GM21529 (cell line): ENCODE data around the gene RAF1.

Source experiments
- ATAC-seq: cut with Tn5 transposase; IDR thresholded peaks from one replicate; pipeline ENCODE4 v1.9.1; 2021; ENCODE audit not compliant: unreplicated experiment

RAF1 gene

DNA sequence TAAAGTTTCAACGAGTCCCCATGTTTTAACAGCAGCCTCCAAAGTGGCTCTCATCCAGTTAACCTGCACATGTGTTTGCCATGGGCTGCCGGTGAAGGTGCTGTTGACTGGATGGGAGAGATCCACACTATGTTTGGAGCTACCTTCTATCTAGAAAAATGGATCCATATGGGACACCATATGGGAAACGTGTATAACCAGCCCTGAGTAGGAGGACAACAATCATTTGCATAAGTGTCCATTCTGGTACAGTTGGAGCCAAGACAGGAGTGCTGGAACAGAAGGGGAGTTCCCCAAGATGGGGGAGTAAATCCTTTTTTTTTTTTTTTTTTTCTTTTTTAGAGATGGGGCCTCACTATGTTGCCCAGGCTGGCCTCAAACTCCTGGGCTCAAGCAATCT, 70.4 kb downstream of the RAF1 start:
- no peak for ATAC-seq

DNA sequence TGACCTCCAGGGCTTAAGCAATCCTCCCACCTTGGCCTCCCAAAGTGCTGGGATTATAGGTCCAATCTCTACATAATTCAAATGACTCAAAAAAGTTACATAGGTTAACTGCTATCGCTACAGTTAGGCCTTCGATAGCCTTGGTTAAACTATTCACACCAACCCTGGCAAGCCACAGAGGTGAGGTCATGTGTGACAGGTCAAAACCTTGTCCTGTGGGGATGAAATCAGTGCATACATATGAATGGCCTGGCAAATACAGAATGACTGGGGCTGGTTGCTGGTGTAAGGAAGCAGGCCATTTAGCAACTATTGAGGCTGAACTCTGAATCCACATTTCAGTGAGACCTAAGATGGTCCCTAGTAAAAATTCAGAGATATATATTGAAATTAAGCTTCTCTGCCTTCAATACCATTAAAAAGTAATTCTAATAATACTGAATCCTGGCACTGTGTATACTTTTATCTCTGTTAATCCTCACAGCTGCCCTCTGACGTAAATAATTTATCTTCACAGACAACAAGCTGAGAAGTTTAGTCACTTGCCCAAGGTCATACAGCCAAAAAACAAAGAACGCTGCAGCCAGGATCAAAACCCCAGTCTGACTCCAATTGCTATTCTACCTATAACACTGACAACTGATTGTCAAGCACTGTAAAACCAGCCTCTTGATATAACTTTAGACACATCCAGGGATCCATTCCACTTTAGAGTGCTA, 71.8 kb downstream of the RAF1 start:
- no peak for ATAC-seq

DNA sequence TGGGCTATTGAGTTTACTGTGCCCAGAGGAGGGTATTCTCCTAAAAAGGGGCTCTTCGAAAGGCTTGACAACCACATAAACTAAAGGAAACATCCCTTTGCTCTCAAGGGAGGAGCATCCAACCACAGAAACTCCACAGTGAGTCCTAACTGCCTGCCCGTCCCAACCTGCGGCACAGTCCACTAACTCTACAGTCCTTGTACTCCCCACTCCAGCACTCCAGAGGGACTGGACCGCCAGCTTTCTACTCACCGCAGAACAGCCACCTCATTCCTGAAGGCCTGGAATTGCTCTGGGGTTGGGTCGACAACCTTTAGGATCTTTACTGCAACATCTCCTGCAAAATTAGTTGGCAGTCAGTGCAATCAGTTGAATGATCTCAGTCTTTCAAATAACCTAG, 72.5 kb downstream of the RAF1 start:
- no peak for ATAC-seq

DNA sequence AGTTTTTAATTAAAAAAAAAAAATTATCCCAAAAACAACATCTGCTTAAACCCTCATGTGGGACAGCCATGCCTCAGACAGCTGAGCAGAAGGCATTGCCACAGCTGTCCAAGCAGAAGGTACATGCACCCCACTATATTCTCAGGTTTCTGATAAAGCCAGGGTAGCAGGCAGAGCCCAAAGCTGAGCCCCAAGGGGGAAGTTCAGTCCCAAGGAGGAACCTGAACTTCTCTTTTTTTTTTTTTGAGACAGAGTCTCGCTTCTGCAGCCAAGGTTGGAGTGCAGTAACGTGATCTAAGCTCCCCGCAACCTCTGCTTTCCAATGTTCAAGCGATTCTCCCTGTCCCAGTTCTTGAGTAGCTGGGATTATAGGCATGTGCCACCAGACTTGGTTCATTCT, 73.8 kb downstream of the RAF1 start:
- no peak for ATAC-seq

DNA sequence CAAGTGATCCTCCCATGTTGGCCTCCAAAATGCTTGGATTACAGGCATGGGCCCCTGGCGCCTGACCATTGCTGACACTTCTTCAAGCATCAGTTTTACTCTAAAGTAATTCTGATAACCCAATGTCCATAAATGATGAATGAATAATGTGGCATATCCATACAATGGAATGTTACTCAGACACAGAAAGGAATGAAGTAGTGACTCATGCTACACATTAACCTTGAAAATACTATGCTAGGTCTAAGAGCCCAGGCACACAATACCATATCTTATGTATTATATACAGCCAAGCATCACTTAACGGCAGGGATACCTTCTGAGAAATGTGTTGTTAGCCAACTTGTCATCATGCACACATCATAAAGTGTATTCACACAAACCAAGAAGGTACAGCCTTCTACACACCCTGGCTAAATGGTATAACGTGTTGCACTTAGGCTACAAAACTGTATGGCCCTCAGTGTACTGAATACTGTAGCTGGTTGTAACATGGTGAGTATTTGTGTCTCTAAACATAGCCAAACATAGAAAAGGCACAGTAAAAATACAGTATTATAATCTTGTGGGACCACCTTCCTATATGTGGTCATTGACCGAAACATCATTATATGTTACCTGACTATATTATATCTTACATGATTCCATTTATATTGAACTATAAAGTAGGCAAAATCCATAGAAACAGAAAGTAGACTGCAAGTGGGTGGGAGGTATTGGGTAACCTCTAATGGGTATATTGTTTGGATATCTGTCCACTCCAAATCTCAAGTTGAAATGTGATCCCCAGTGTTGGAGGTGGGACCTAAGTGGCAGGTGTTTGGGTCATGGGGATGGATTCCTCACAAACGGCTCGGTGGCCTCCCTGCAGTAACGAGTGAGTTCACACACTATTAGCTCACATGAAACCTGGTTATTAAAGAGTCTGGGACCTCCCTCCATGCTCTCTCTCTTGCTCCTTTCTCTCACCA, 75.6 kb downstream of the RAF1 start:
- no peak for ATAC-seq

DNA sequence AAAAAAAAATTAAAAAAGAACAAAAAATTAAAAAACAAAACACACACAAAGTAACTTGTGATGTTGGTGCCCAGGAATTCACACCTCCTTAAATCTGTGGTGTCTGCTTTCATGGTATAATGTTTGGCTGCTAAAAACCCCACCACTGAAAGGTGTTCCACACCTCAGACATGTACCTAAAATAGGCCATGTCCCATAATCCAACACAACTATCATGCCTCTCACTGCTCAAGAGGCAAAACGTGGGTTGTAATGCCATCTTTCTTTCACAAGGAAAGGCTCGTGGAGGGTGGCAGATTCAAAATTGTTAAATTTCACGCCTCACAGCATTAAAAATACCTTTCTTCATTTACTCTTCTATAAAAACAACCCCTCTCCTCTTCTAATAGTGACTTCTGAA, 77.5 kb downstream of the RAF1 start:
- no peak for ATAC-seq

DNA sequence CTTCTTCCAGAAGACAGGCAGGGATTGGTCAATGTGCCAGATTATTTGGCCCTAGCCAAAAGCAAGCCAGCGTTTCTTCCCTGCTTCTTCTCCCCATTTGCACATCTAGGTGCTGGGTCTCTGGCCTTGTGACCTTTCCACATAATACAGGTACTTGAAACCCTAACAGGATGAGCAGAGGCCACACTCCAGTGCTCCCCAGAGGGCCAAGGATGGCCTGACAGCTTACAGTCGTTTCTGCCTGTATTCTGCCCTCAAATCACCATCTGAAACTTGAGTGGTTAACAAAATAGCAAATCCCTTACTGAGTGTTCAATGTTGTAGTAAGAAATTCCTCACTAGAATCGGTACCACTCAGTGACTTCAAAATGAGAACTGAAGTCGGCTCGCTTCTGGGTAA, 77.9 kb downstream of the RAF1 start:
- ATAC-seq, result peak; percentile 71

DNA sequence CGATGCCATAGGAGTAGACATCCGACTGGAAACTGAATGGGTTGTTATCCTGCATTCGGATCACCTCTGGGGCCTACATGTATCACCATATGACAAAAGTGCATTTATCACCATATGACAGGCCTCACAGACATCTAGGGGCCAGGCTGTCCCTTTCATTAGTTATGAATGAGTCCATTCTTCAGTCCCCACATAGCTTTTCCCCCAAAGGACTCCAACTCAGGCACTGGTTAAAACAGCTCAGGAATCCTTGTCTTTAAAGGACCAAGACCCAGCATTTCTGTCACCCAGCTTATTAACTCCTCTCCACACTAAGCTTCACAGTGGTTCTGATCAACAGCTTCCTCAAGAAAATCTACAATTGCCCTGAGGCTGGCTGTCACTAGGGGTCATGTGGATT, 78.7 kb downstream of the RAF1 start:
- no peak for ATAC-seq

DNA sequence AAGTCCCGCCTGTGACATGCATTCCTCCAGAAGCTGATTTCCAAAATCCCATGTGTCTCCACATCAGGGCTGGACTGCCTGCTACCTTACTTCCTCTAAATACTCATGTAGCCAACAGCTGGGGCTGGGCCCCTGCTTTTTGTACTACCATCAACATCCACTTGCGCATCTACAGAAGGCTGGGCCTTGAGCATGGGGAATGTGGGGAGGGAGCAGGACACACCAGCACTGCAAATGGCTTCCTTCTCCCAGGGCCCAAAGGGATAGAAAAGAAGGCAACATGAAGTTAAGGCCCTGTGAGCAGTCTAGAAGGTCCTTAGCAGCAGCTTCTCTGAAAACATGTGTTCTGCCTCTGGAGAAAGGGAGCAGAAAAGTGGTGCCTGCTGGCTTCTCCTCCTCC, 79.8 kb downstream of the RAF1 start:
- no peak for ATAC-seq

DNA sequence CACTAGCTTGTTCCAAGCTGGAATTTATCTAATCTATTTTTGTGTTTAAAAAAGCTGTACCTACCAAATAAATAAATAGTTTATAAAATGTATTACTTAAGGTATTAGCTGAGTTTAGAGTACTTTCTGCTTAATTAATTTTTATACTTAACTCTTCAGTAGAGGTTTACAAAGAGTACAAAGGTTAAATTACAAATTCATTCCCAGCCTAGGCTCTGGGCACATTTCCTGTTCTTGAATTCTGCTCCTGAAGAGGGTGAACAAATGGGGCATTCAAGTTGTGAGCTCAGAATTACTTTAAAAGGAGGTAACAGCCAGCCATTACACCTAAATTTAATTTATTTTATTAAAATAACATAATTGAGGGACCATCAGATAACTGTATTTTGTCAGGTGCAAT, 80.6 kb downstream of the RAF1 start:
- ATAC-seq, result no peak

DNA sequence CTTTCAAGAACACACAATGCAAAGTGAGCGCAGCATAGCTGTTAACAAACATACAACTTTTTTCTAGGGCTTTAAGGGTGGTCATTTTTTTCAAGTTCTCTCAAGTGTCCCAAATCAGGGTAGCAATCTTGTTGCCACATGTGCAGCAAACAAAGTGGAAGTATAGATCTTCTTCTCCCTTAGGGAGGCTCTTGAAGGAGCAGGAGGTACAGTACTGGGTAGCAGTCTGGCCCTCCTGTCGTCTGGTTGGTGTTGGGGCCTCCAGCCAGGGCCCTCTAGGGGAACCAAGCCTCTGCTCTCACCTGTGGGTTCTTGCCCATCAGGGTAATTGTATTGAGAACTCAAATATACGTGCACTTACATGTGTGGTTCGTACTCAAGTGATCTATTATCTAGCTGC, 81.2 kb downstream of the RAF1 start:
- ATAC-seq, result no peak

DNA sequence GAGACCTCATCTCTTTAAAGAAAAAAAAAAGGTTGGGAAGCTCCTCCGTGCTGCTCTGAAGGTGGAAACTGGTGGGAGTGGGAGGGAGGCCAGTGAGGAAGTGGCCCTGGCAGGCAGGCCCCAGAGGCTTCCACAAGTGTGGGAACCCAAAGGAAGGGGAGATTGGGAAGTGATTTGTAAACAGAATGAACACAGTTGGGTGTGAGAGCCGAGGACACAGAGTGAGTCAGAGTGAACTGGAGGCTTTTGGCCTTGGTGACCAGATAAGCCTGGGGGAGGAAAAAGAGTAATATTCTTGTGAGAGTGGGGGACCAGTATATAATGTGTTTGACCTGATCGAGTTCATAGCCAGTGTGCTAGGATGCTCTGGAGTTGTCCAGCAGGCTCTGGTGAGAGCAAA, 84.0 kb downstream of the RAF1 start:
- no peak for ATAC-seq

DNA sequence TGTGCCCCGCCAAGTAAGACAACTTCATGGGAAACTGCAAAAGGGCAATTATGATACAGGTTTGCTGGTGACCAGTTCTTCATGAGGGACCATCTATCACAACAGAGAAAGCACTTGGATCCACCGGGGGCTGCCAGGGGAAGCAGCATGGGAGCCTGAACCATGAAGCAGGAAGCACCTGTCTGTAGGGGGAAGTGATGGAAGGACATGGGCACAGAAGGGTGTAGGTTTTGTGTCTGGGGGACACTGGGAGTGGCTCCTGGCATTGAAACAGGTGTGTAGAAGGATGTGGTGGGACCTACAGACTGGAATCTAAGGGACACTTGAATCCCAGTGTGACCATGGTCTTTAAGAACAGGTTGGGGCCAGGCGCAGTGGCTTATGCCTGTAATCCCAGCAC, 84.5 kb downstream of the RAF1 start:
- no peak for ATAC-seq

DNA sequence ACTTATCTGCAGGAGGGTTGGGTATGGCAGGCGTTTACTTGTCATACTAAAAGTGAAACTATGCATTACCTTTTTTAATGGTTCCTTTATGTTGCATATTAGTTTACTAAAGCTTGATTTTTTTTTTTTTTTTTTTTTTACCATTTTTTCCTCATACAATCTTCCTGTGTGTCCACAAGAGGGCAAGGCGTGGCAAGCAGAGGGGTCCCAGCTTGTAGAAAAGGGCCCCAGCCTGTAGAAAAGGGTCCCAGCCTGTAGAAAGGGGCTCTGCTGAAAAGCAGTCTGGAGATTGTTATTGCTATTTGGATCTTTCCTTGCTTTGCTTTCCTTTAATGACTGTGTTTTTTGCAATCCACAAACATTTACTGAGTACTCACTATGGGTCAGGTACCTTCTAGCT, 85.2 kb downstream of the RAF1 start:
- ATAC-seq, result no peak

DNA sequence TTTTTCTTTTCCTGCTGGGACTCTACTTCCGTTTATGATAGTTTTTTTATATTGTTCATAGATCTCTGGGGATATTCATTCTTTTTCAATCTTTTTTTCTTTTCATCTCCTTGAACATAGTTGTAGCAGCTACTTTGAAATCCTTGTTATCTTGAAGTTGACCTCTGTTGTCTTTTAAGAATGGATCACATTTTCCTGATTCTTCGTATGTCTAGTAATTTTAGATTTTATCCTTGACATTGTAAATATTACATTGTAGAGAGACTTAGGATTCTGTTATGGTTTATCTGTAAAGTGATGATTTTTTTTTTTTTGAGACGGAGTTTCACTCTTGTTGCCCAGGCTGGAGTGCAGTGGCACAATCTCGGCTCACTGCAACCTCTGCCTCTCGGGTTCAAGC, 86.5 kb downstream of the RAF1 start:
- no peak for ATAC-seq

DNA sequence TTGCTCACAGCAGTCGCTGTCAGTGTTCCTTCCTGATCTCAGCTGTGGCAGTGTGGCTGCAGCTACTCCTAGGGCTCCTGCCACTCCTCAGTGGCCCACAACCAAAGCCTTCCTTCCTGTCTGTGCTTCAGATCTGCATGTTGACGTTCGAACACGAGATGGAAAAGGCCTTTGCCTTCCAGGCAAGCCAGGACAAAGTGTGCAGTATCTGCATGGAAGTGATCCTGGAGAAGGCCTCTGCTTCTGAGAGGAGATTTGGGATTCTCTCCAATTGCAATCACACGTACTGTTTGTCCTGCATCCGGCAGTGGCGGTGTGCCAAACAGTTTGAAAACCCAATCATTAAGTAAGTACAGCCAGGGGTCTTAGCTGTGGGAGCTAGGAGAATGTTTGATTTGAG, 89.3 kb downstream of the RAF1 start:
- no peak for ATAC-seq

DNA sequence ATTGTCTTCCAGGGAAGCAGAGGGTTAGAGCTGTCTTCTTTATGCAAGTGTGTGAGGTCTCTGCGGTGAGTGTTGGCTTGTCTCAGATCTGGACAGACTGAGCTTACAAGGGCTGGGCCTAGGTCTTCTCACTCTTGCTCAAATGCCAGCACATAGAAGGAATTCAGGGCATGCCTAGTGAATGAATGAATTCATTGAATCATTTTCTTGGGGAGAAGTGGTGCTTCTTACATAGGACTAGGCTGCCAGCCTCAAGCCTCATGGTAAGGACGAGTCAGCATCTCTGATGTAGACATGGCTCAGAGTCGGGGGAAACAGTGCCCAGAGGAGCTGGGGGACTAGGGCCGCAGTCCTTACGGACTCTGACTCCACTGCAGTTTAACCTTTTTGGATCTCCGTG, 89.8 kb downstream of the RAF1 start:
- ATAC-seq, result no peak

DNA sequence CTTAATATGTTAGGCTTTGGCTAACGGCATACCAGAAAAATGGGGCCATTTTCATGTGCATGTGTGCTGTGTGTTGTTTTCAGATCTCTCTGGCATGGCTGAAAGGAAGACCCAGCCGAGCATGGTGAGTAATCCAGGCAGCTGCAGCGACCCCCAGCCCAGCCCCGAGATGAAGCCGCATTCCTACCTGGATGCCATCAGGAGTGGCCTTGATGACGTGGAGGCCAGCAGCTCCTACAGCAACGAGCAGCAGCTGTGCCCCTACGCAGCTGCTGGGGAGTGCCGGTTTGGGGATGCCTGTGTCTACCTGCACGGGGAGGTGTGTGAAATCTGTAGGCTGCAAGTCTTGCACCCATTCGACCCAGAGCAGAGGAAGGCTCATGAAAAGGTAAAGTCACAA, 91.9 kb downstream of the RAF1 start:
- ATAC-seq, result no peak

DNA sequence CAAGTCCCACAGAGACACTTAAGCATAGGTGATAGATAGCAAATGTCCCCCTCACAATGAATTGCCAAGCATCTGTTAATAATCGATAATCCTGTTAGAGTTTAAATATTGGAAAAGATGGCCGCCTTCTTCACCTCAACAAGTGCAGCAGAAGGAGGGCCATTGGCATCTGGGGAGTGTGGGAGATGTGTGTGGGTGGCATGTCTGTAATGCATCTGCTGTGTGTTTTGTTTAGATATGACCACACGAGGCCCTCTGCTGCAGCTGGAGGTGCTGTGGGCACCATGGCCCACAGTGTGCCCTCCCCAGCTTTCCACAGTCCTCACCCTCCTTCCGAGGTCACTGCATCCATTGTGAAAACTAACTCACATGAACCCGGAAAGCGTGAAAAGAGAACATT, 94.1 kb downstream of the RAF1 start:
- ATAC-seq, result no peak

DNA sequence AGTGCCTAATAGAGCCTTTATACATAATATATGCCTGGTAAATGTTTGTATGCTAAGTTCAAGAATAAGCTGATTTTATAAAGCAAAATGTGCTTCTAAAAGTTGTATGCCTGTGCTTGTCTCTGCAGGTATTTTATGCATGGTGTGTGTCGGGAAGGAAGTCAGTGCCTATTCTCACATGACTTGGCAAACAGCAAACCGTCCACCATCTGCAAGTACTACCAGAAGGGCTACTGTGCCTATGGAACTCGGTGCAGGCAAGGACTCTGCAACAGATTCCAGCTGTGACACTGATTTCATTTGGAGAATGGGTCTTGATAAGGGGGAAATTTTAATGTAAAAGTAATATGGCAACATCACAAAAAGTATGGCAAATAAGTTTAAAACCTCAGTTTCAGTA, 95.2 kb downstream of the RAF1 start:
- ATAC-seq, result no peak

DNA sequence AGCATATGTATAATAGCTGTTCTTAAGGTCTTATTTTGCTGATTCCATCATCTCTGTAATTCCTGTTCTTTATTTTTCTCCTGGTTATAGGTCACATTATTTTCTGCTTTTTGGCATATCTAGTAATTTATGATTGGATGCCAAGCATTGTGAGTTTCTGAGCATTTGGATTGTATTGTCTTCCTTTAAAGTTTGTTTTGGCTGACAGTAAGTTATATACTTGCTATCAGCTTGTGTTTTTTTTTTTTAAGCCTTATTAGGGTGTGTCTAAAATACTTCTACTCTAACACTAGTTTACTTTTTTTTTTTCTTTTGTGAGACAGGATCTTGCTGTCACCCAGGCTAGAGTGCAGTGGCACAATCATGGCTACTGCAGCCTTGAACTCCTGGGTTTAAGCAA, 96.9 kb downstream of the RAF1 start:
- no peak for ATAC-seq

DNA sequence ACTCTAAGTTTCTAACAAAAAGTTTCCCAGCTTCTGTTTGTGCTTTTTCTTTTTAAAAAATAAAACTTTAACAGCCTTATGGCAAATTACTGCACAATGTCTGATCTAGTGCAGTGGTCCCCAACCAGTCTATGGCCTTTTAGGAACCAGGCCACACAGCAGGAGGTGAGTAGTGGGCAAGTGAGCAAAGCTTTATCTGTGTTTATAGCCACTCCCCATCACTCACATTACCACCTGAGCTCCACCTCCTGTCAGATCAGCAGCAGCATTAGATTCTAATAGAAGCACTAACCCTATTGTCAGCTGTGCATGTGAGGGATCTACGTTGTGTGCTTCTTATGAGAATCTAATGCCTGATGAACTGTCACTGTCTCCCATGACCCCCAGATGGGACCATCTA, 101.5 kb downstream of the RAF1 start:
- no peak for ATAC-seq
